ENCODE measurements around the gene GRM2.

DNA sequence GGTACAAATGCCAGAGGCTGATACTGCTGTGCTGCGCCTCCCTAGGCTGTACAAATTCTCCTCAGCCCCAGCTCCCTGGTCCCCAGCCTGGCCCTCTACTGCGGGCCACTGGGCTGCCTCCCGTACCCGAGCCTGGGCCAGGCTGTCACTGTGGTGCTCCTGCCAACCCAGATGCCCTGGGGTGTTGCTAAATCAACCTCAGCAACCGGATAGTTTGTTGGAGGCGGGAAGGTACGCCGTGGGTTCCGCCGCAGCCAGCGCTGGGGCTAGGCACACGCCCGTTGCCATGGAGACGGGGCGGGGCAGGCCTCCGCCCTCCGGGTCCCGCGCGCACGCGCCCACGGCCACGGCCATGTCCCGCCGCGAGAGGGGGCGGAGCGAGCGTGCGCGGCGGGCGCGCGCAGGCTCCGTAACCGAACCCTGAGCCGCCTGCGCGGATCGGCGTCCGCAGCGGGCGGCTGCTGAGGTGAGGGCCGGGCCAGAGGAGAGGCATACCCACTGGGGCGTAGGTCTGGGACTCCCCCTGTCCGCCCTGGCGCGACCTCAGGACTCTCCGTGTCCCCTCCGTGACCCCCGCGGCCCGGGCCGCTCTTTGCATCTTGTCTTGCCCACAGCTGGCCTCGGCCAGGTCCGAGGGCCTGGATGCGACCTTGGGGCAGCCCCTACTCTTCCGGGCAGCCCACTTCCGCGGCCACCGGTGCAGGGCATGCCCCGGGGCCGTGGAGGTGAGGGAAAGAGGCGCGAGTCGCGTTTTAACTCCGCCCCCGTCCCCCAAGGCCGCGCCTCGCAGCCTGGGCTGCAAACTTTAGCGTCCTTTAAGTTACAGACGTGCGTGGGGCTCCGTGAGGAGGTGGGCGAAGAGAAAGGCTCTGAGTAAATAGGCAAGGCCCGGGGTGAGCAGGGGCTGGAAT lies 35.8 kb upstream of the GRM2 start, which contains the start of gene TEX264:
- TF ChIP-seq, protein P1, sequence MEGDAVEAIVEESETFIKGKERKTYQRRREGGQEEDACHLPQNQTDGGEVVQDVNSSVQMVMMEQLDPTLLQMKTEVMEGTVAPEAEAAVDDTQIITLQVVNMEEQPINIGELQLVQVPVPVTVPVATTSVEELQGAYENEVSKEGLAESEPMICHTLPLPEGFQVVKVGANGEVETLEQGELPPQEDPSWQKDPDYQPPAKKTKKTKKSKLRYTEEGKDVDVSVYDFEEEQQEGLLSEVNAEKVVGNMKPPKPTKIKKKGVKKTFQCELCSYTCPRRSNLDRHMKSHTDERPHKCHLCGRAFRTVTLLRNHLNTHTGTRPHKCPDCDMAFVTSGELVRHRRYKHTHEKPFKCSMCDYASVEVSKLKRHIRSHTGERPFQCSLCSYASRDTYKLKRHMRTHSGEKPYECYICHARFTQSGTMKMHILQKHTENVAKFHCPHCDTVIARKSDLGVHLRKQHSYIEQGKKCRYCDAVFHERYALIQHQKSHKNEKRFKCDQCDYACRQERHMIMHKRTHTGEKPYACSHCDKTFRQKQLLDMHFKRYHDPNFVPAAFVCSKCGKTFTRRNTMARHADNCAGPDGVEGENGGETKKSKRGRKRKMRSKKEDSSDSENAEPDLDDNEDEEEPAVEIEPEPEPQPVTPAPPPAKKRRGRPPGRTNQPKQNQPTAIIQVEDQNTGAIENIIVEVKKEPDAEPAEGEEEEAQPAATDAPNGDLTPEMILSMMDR (IDR thresholded peaks at IDR 0.05; ENCODE audit: poor library complexity), result no peak
- TF ChIP-seq EZH2 (IDR thresholded peaks at IDR 0.05; ENCODE audit: borderline replicate concordance), result no peak

Measured in hepatocyte (in vitro differentiated cells).